DMS153 treated with DMSO at 0.1 percent for 48 hours (cell line): ENCODE results near the gene KRT40.

Source experiments
- DNase-seq: peaks from one replicate; lab custom pipeline; 2025; ENCODE audit not compliant: unreplicated experiment; lab: John Stamatoyannopoulos, UW

KRT40 gene

GRCh38 chr17:40997361-40997760 lies 13.2 kb upstream of the KRT40 start:
- no peak for DNase-seq

- no peak for DNase-seq
Observed at GRCh38 chr17:40996829-40997228, 12.7 kb upstream of the KRT40 start.

GRCh38 chr17:40995116-40995515 lies 11.0 kb upstream of the KRT40 start:
- no peak for DNase-seq

- DNase-seq, result peak; percentile 78
Observed at GRCh38 chr17:40993839-40994238, 9.7 kb upstream of the KRT40 start, which contains the start of gene KRTAP3-3. Gene KRTAP3-3 (minus strand): TSS chr17:40994164. CDS start chr17:40994097, 67 bp downstream.

GRCh38 chr17:40993084-40993483 lies 9.0 kb upstream of the KRT40 start:
- DNase-seq, result no peak

GRCh38 chr17:40992666-40993065 lies 8.5 kb upstream of the KRT40 start:
- DNase-seq, result no peak

GRCh38 chr17:40986920-40987319 lies 2.8 kb upstream of the KRT40 start:
- DNase-seq, result no peak

- no peak for DNase-seq
Observed at GRCh38 chr17:40981115-40981514, 3.0 kb downstream of the KRT40 start.

- DNase-seq, result no peak
Observed at GRCh38 chr17:40980596-40980995, 3.5 kb downstream of the KRT40 start.

GRCh38 chr17:40980117-40980516 lies 4.0 kb downstream of the KRT40 start:
- DNase-seq, result no peak

GRCh38 chr17:40978575-40979151 lies 5.5 kb downstream of the KRT40 start:
- DNase-seq, result no peak

GRCh38 chr17:40975516-40975915 lies 8.6 kb downstream of the KRT40 start:
- no peak for DNase-seq

GRCh38 chr17:40974366-40974765 lies 9.8 kb downstream of the KRT40 start:
- no peak for DNase-seq

- DNase-seq, result no peak
Observed at GRCh38 chr17:40967582-40967981, 16.5 kb downstream of the KRT40 start.

- DNase-seq, result no peak
Observed at GRCh38 chr17:40966848-40967247, 17.3 kb downstream of the KRT40 start, which contains the start of gene KRT39. Gene KRT39 (minus strand): TSS chr17:40966948. CDS start chr17:40966856, 92 bp downstream.

- no peak for DNase-seq
Observed at GRCh38 chr17:40963838-40964237, 20.3 kb downstream of the KRT40 start.

- no peak for DNase-seq
Observed at GRCh38 chr17:40962059-40962561, 22.0 kb downstream of the KRT40 start.

GRCh38 chr17:40961591-40961990 lies 22.5 kb downstream of the KRT40 start:
- DNase-seq, result no peak

GRCh38 chr17:40960144-40960543 lies 24.0 kb downstream of the KRT40 start:
- DNase-seq, result no peak

- peak; percentile 31 for DNase-seq
Observed at GRCh38 chr17:40958086-40958953, 25.8 kb downstream of the KRT40 start.

GRCh38 chr17:40956401-40957254 lies 27.5 kb downstream of the KRT40 start:
- no peak for DNase-seq
